Pancreas (tissue), 10 donors: ENCODE measurements around the gene PRR20B. TPM values are rescaled to one million over a fixed set of nuclear protein-coding genes. Genes with fewer than 3 reads are reported as not detected.
A peak's percentile ranks its signal among the peaks of the same experiment; 100 is the strongest.
"Not testable (repeated sequence)": the region's sequence is repeated elsewhere in the genome, so short reads cannot be mapped to it uniquely, and the experiment has no call there.

Source experiments
- ATAC-seq, 4 donors: fragments of 200-7000 bp; cut with Tn5 transposase; one replicate each; pipeline versions ENCODE4 v1.8.0 to v1.9.1; 2020; ENCODE audit warnings: mild to moderate bottlenecking in 4 of 4, moderate library complexity in 4 of 4
- DNase-seq, 6 donors: peaks; one replicate each; pipeline ENCODE4 v3.0.0-alpha.2; 2020
- FAIRE-seq: peaks from 2 replicates; lab custom pipeline; 2012; peaks lifted over from hg19 to GRCh38; lab: Jason Lieb, UNC
- H3K27ac ChIP-seq, 4 donors: fragments of 200-600 bp; sonication (generic); 1 replicate in 3 of 4; 2 replicates in 1 of 4; pipeline versions ENCODE4 v1.5.0 to v1.8.0; 2020
- H3K27me3 ChIP-seq, 4 donors: fragments of 200-600 bp; one replicate each; pipeline ENCODE4 v1.8.0; 2021
- H3K36me3 ChIP-seq, 3 donors: fragments of 200-600 bp; sonication (generic) in 1 of 3; one replicate each; pipeline versions ENCODE4 v1.5.0 to v1.8.0; 2020 to 2021
- H3K4me1 ChIP-seq, 3 donors: fragments of 200-600 bp; one replicate each; pipeline ENCODE4 v1.8.0; 2021
- H3K4me3 ChIP-seq, 4 donors: fragments of 200-600 bp; sonication (generic) in 2 of 4; one replicate each; pipeline versions ENCODE4 v1.5.0 to v1.8.0; 2020 to 2021
- H3K9me3 ChIP-seq, 4 donors: fragments of 200-600 bp; one replicate each; pipeline ENCODE4 v1.8.0; 2021
- CTCF ChIP-seq, 4 donors: fragments of 200-600 bp; sonication (generic) in 3 of 4; IDR thresholded peaks; one replicate each; pipeline versions ENCODE4 v1.5.0 to v1.8.0; 2021; ENCODE audit warnings: antibody characterized with exemption in 4 of 4
- WGBS, 2 donors: extraction: QIAGEN DNeasy Blood & Tissue Kit; methylation state at CpG; one replicate each; pipeline ENCODE4 v1.1.7; 2013; 5-methylcytosine and 5-hydroxymethylcytosine counted together
- intact Hi-C, 3 donors: fragments of 100-400 bp; cut with DNase I; formaldehyde crosslinking; loops; one replicate each; pipeline versions ENCODE4 v1.11.1 to v1.14.2; 2022
- polyA plus RNA-seq, 2 donors: library from polyadenylated mRNA; stranded (reverse); fragments of 200-250 nt; gene quantifications; one replicate each; pipeline ENCODE4 v1.2.3, GENCODE V29; 2013
- total RNA-seq, 6 donors: library from RNA; stranded (reverse); fragmentation: NEBNext Ultra II Directional in 4 of 6; extraction: Animal tissue kit (Norgen Biotek cat#: 25700) in 4 of 6; gene quantifications; one replicate each; pipeline versions ENCODE4 v1.2.1 to v1.2.4, GENCODE V29; 2021 to 2023
- donor health status: healthy with polysubstance abuse.
- donor health status: DM: no; HTN: no; CAD: no; lungs with moderate emphysema.
- donor health status: DM: no; HTN: no; CAD: no.
- donor health status: control.
- donor health status: control.
- donor health status: Bipolar disorder and iron deficiency.
- donor health status: DM: yes; HTN: yes; CAD: no.
- donor health status: DM: no; HTN: no; CAD: no.
- donor health status: DM: no; HTN: no; CAD: no.
- donor health status: DM: yes; HTN: yes; CAD: no.

The PRR20B gene
- total and polyA plus RNA-seq, 8 donors: not detected

- H3K9me3 ChIP-seq: no peaks in the 10 kb centered on the region
- FAIRE-seq (no peak), DNase-seq (no peak), ATAC-seq (no peak)
- H3K27ac ChIP-seq: no peak overlapping the region
- H3K4me3 ChIP-seq: no peak overlapping the region
- no peaks in the 10 kb centered on the region for H3K27me3 ChIP-seq
- WGBS, 2 donors: 27 to 29% methylated on average over 4 of the region's 4 CpGs
- no peaks in the 10 kb centered on the region for H3K36me3 ChIP-seq
- intact Hi-C loops: no loop called here
- TF ChIP-seq CTCF (IDR thresholded peaks at IDR 0.05): no peak
- H3K4me1 ChIP-seq: no peaks in the 10 kb centered on the region
Observed at GRCh38 chr13:57137585-57137984, 9.7 kb upstream of the PRR20B start.

GRCh38 chr13:57138988-57139387 is 8.3 kb upstream of the PRR20B start:
- intact Hi-C loops: no loop called here
- no peak for FAIRE-seq
- 67 to 81% methylated on average over 5 of the region's 5 CpGs for WGBS, 2 donors

GRCh38 chr13:57139781-57140180 is 7.5 kb upstream of the PRR20B start:
- H3K4me1 ChIP-seq, H3K36me3 ChIP-seq, ATAC-seq, intact Hi-C loops, H3K27ac ChIP-seq, H3K4me3 ChIP-seq, FAIRE-seq, H3K27me3 ChIP-seq, H3K9me3 ChIP-seq: not testable (repeated sequence)
- peak in 1 of 6 donors; percentile 24 for DNase-seq
- 76 to 90% methylated on average over 4 to 7 of the region's 18 CpGs for WGBS, 2 donors

More at GRCh38 chr13:57138988-57139387, 8.3 kb upstream of the PRR20B start:
- H3K9me3 ChIP-seq: no peaks in the 10 kb centered on the region
- ATAC-seq: no peak
- no peak overlapping the region for H3K27ac ChIP-seq
- H3K4me1 ChIP-seq: no peaks in the 10 kb centered on the region
- TF ChIP-seq CTCF (IDR thresholded peaks at IDR 0.05): no peak
- no peak for DNase-seq
- H3K27me3 ChIP-seq: no peaks in the 10 kb centered on the region
- H3K4me3 ChIP-seq: no peak overlapping the region
- H3K36me3 ChIP-seq: no peaks in the 10 kb centered on the region

- ATAC-seq, H3K4me1 ChIP-seq, DNase-seq, H3K27me3 ChIP-seq, H3K9me3 ChIP-seq, H3K27ac ChIP-seq, H3K4me3 ChIP-seq, H3K36me3 ChIP-seq, intact Hi-C loops, FAIRE-seq: not testable (repeated sequence)
- WGBS, 2 donors: 86 to 87% methylated on average over 7 to 10 of the region's 34 CpGs
Observed at GRCh38 chr13:57140235-57140968, 6.9 kb upstream of the PRR20B start, which contains the start of gene PRR20A. Gene PRR20A, plus strand, starts transcription at chr13:57140918. Its CDS starts 387 bp downstream, at chr13:57141305.

- H3K4me1 ChIP-seq, DNase-seq, H3K9me3 ChIP-seq, FAIRE-seq, H3K27ac ChIP-seq, ATAC-seq, H3K27me3 ChIP-seq, H3K36me3 ChIP-seq, intact Hi-C loops, H3K4me3 ChIP-seq: not testable (repeated sequence)
- WGBS, 2 donors: 83 to 91% methylated on average over 6 of the region's 14 CpGs
Observed at GRCh38 chr13:57148106-57148505, 818 bp downstream of the PRR20B start.

GRCh38 chr13:57153761-57154160 is 6.5 kb downstream of the PRR20B start, which contains the start of gene PRR20C:
Gene PRR20C, plus strand, starts transcription at chr13:57154061. Its CDS starts 387 bp downstream, at chr13:57154448.
- H3K36me3 ChIP-seq, H3K27me3 ChIP-seq, ATAC-seq, FAIRE-seq, DNase-seq, H3K27ac ChIP-seq, H3K4me1 ChIP-seq, H3K9me3 ChIP-seq, H3K4me3 ChIP-seq, intact Hi-C loops: not testable (repeated sequence)
- no CpG with 5 or more reads among the region's 22 CpGs for WGBS, 2 donors

- intact Hi-C loops, ATAC-seq, FAIRE-seq, H3K27me3 ChIP-seq, H3K4me1 ChIP-seq, H3K9me3 ChIP-seq, H3K4me3 ChIP-seq, H3K36me3 ChIP-seq, H3K27ac ChIP-seq, DNase-seq: not testable (repeated sequence)
- WGBS, 2 donors: no CpG with 5 or more reads among the region's 22 CpGs
Observed at GRCh38 chr13:57160332-57160731, 13.0 kb downstream of the PRR20B start, which contains the start of gene PRR20D. Gene PRR20D, plus strand, starts transcription at chr13:57160632. Its CDS starts 387 bp downstream, at chr13:57161019.

GRCh38 chr13:57166897-57167296 is 19.6 kb downstream of the PRR20B start, which contains the start of gene PRR20E:
Gene PRR20E, plus strand, starts transcription at chr13:57167197. Its CDS starts 387 bp downstream, at chr13:57167584.
- H3K27me3 ChIP-seq, intact Hi-C loops, H3K4me3 ChIP-seq, ATAC-seq, H3K27ac ChIP-seq, FAIRE-seq, H3K4me1 ChIP-seq, DNase-seq, H3K9me3 ChIP-seq, H3K36me3 ChIP-seq: not testable (repeated sequence)
- no CpG with 5 or more reads among the region's 22 CpGs for WGBS, 2 donors
